SKM-1 treated with dmso at 0.1 percent for 144 hours (cell line): ENCODE measurements around the gene FIS1.

Experiments used
- DNase-seq: peaks from one replicate; lab custom pipeline; 2025; ENCODE audit not compliant: unreplicated experiment; lab: John Stamatoyannopoulos, UW

The FIS1 gene

GRCh38 chr7:101234636-101235035 lies 10.2 kb downstream of the FIS1 start:
- no peak for DNase-seq

- no peak for DNase-seq
These were observed 10.9 kb downstream of the FIS1 start for GRCh38 chr7:101233907-101234547.

GRCh38 chr7:101232141-101232850 lies 12.6 kb downstream of the FIS1 start:
- no peak for DNase-seq

GRCh38 chr7:101231644-101232043 lies 13.2 kb downstream of the FIS1 start:
- no peak for DNase-seq

GRCh38 chr7:101226721-101227120 lies 18.2 kb downstream of the FIS1 start:
- no peak for DNase-seq

GRCh38 chr7:101225650-101226049 lies 19.2 kb downstream of the FIS1 start:
- DNase-seq: no peak

GRCh38 chr7:101223528-101223927 lies 21.4 kb downstream of the FIS1 start:
- DNase-seq: no peak

- DNase-seq: no peak
These were observed 22.5 kb downstream of the FIS1 start for GRCh38 chr7:101222275-101222830.

- DNase-seq: no peak
These were observed 24.6 kb downstream of the FIS1 start for GRCh38 chr7:101220295-101220694.

GRCh38 chr7:101218236-101219125 lies 26.4 kb downstream of the FIS1 start:
- no peak for DNase-seq

- DNase-seq: peak; percentile 97
These were observed 27.3 kb downstream of the FIS1 start, which contains the start of the genes PLOD3 and ZNHIT1 for GRCh38 chr7:101217388-101218235. Gene PLOD3, minus strand, starts transcription at chr7:101217581. Its CDS starts 307 bp downstream, at chr7:101217274. Gene ZNHIT1, plus strand, starts transcription at chr7:101218165. Its CDS starts 31 bp downstream, at chr7:101218196.

- DNase-seq: no peak
These were observed 28.0 kb downstream of the FIS1 start for GRCh38 chr7:101216860-101217387.

- DNase-seq: no peak
These were observed 28.7 kb downstream of the FIS1 start for GRCh38 chr7:101216001-101216859.

- no peak for DNase-seq
These were observed 32.9 kb downstream of the FIS1 start for GRCh38 chr7:101212014-101212413.

- DNase-seq: no peak
These were observed 33.4 kb downstream of the FIS1 start for GRCh38 chr7:101211501-101211900.

- DNase-seq: no peak
These were observed 34.7 kb downstream of the FIS1 start for GRCh38 chr7:101210143-101210542.

GRCh38 chr7:101208794-101209193 lies 36.1 kb downstream of the FIS1 start:
- no peak for DNase-seq

GRCh38 chr7:101207459-101207858 lies 37.4 kb downstream of the FIS1 start:
- DNase-seq: no peak

GRCh38 chr7:101206665-101207042 lies 38.2 kb downstream of the FIS1 start:
- no peak for DNase-seq
